ENCODE measurements around the gene WWOX.
"Not testable (repeated sequence)": the region's sequence is repeated elsewhere in the genome, so short reads cannot be mapped to it uniquely, and the experiment has no call there.

The WWOX gene

GRCh38 chr16:78507576-78507975 is 408.1 kb downstream of the WWOX start:
- H3K27me3 ChIP-seq (ENCODE audit: control insufficient read depth, insufficient read depth, low read length) = no peaks in the 10 kb centered on the region
- no peak overlapping the region for H3K4me3 ChIP-seq (ENCODE audit: low read depth, low read length)
- no peaks in the 10 kb centered on the region for H3K9me3 ChIP-seq (ENCODE audit: control insufficient read depth, insufficient read depth, low read length)
- no peak overlapping the region for H3K9ac ChIP-seq (ENCODE audit: low read depth, low read length)
- no peaks in the 10 kb centered on the region for H3K36me3 ChIP-seq (ENCODE audit: control insufficient read depth, insufficient read depth, low read length)
- H3K4me1 ChIP-seq (ENCODE audit: control insufficient read depth, insufficient read depth, low read length) = no peaks in the 10 kb centered on the region

GRCh38 chr16:78509965-78510364 is 410.5 kb downstream of the WWOX start:
- Histone ChIP-seq H3K9me3 (ENCODE audit: control insufficient read depth, insufficient read depth, low read length) (no peaks in the 10 kb centered on the region), H3K9ac (ENCODE audit: low read depth, low read length) (no peak overlapping the region), H3K4me1 (ENCODE audit: control insufficient read depth, insufficient read depth, low read length) (no peaks in the 10 kb centered on the region), H3K36me3 (ENCODE audit: control insufficient read depth, insufficient read depth, low read length) (no peaks in the 10 kb centered on the region), H3K4me3 (ENCODE audit: low read depth, low read length) (no peak overlapping the region), H3K27me3 (ENCODE audit: control insufficient read depth, insufficient read depth, low read length) (no peaks in the 10 kb centered on the region)

- H3K4me3 ChIP-seq (ENCODE audit: low read depth, low read length) = no peak overlapping the region
- no peaks in the 10 kb centered on the region for H3K27me3 ChIP-seq (ENCODE audit: control insufficient read depth, insufficient read depth, low read length)
- no peaks in the 10 kb centered on the region for H3K36me3 ChIP-seq (ENCODE audit: control insufficient read depth, insufficient read depth, low read length)
- no peak overlapping the region for H3K9ac ChIP-seq (ENCODE audit: low read depth, low read length)
- no peaks in the 10 kb centered on the region for H3K9me3 ChIP-seq (ENCODE audit: control insufficient read depth, insufficient read depth, low read length)
- H3K4me1 ChIP-seq (ENCODE audit: control insufficient read depth, insufficient read depth, low read length) = no peaks in the 10 kb centered on the region
Measured at GRCh38 chr16:78510496-78510895, 411.0 kb downstream of the WWOX start.

- Histone ChIP-seq H3K36me3 (ENCODE audit: control insufficient read depth, insufficient read depth, low read length) (no peaks in the 10 kb centered on the region), H3K9me3 (ENCODE audit: control insufficient read depth, insufficient read depth, low read length) (no peaks in the 10 kb centered on the region), H3K9ac (ENCODE audit: low read depth, low read length) (no peak overlapping the region), H3K4me3 (ENCODE audit: low read depth, low read length) (no peak overlapping the region), H3K4me1 (ENCODE audit: control insufficient read depth, insufficient read depth, low read length) (no peaks in the 10 kb centered on the region), H3K27me3 (ENCODE audit: control insufficient read depth, insufficient read depth, low read length) (no peaks in the 10 kb centered on the region)
Measured at GRCh38 chr16:78513838-78514237, 414.4 kb downstream of the WWOX start.

- not testable (repeated sequence) for H3K9ac ChIP-seq (ENCODE audit: low read depth, low read length); H3K9me3 ChIP-seq (ENCODE audit: control insufficient read depth, insufficient read depth, low read length); H3K4me3 ChIP-seq (ENCODE audit: low read depth, low read length); H3K36me3 ChIP-seq (ENCODE audit: control insufficient read depth, insufficient read depth, low read length); H3K4me1 ChIP-seq (ENCODE audit: control insufficient read depth, insufficient read depth, low read length); H3K27me3 ChIP-seq (ENCODE audit: control insufficient read depth, insufficient read depth, low read length)
Measured at GRCh38 chr16:78514888-78515287, 415.4 kb downstream of the WWOX start.

GRCh38 chr16:78515421-78515820 is 416.0 kb downstream of the WWOX start:
- Histone ChIP-seq H3K27me3 (ENCODE audit: control insufficient read depth, insufficient read depth, low read length) (no peaks in the 10 kb centered on the region), H3K4me1 (ENCODE audit: control insufficient read depth, insufficient read depth, low read length) (no peaks in the 10 kb centered on the region), H3K9ac (ENCODE audit: low read depth, low read length) (no peak overlapping the region), H3K9me3 (ENCODE audit: control insufficient read depth, insufficient read depth, low read length) (no peaks in the 10 kb centered on the region), H3K36me3 (ENCODE audit: control insufficient read depth, insufficient read depth, low read length) (no peaks in the 10 kb centered on the region), H3K4me3 (ENCODE audit: low read depth, low read length) (no peak overlapping the region)

GRCh38 chr16:78516006-78516736 is 416.7 kb downstream of the WWOX start:
- H3K4me3 ChIP-seq (ENCODE audit: low read depth, low read length) = no peak overlapping the region
- no peaks in the 10 kb centered on the region for H3K4me1 ChIP-seq (ENCODE audit: control insufficient read depth, insufficient read depth, low read length)
- no peaks in the 10 kb centered on the region for H3K36me3 ChIP-seq (ENCODE audit: control insufficient read depth, insufficient read depth, low read length)
- H3K9me3 ChIP-seq (ENCODE audit: control insufficient read depth, insufficient read depth, low read length) = no peaks in the 10 kb centered on the region
- H3K9ac ChIP-seq (ENCODE audit: low read depth, low read length) = no peak overlapping the region
- no peaks in the 10 kb centered on the region for H3K27me3 ChIP-seq (ENCODE audit: control insufficient read depth, insufficient read depth, low read length)

GRCh38 chr16:78519896-78520295 is 420.4 kb downstream of the WWOX start:
- Histone ChIP-seq H3K27me3 (ENCODE audit: control insufficient read depth, insufficient read depth, low read length) (no peaks in the 10 kb centered on the region), H3K4me1 (ENCODE audit: control insufficient read depth, insufficient read depth, low read length) (no peaks in the 10 kb centered on the region), H3K4me3 (ENCODE audit: low read depth, low read length) (no peak overlapping the region), H3K9ac (ENCODE audit: low read depth, low read length) (no peak overlapping the region), H3K36me3 (ENCODE audit: control insufficient read depth, insufficient read depth, low read length) (no peaks in the 10 kb centered on the region), H3K9me3 (ENCODE audit: control insufficient read depth, insufficient read depth, low read length) (no peaks in the 10 kb centered on the region)

GRCh38 chr16:78520470-78520869 is 421.0 kb downstream of the WWOX start:
- H3K9ac ChIP-seq (ENCODE audit: low read depth, low read length) = no peak overlapping the region
- no peaks in the 10 kb centered on the region for H3K36me3 ChIP-seq (ENCODE audit: control insufficient read depth, insufficient read depth, low read length)

GRCh38 chr16:78522327-78522726 is 422.9 kb downstream of the WWOX start:
- no peak overlapping the region for H3K4me3 ChIP-seq (ENCODE audit: low read depth, low read length)
- no peaks in the 10 kb centered on the region for H3K4me1 ChIP-seq (ENCODE audit: control insufficient read depth, insufficient read depth, low read length)
- no peak overlapping the region for H3K9ac ChIP-seq (ENCODE audit: low read depth, low read length)
- no peaks in the 10 kb centered on the region for H3K27me3 ChIP-seq (ENCODE audit: control insufficient read depth, insufficient read depth, low read length)
- H3K36me3 ChIP-seq (ENCODE audit: control insufficient read depth, insufficient read depth, low read length) = no peaks in the 10 kb centered on the region
- H3K9me3 ChIP-seq (ENCODE audit: control insufficient read depth, insufficient read depth, low read length) = no peaks in the 10 kb centered on the region

More at GRCh38 chr16:78520470-78520869, 421.0 kb downstream of the WWOX start:
- H3K4me1 ChIP-seq (ENCODE audit: control insufficient read depth, insufficient read depth, low read length) = no peaks in the 10 kb centered on the region
- H3K9me3 ChIP-seq (ENCODE audit: control insufficient read depth, insufficient read depth, low read length) = no peaks in the 10 kb centered on the region
- H3K27me3 ChIP-seq (ENCODE audit: control insufficient read depth, insufficient read depth, low read length) = no peaks in the 10 kb centered on the region
- H3K4me3 ChIP-seq (ENCODE audit: low read depth, low read length) = no peak overlapping the region

- Histone ChIP-seq H3K9me3 (ENCODE audit: control insufficient read depth, insufficient read depth, low read length) (no peaks in the 10 kb centered on the region), H3K27me3 (ENCODE audit: control insufficient read depth, insufficient read depth, low read length) (no peaks in the 10 kb centered on the region), H3K36me3 (ENCODE audit: control insufficient read depth, insufficient read depth, low read length) (no peaks in the 10 kb centered on the region), H3K9ac (ENCODE audit: low read depth, low read length) (no peak overlapping the region), H3K4me3 (ENCODE audit: low read depth, low read length) (no peak overlapping the region), H3K4me1 (ENCODE audit: control insufficient read depth, insufficient read depth, low read length) (no peaks in the 10 kb centered on the region)
Measured at GRCh38 chr16:78523212-78523985, 423.9 kb downstream of the WWOX start.

GRCh38 chr16:78524066-78524595 is 424.7 kb downstream of the WWOX start:
- H3K36me3 ChIP-seq (ENCODE audit: control insufficient read depth, insufficient read depth, low read length) = no peaks in the 10 kb centered on the region
- H3K9me3 ChIP-seq (ENCODE audit: control insufficient read depth, insufficient read depth, low read length) = no peaks in the 10 kb centered on the region
- H3K4me3 ChIP-seq (ENCODE audit: low read depth, low read length) = no peak overlapping the region
- H3K4me1 ChIP-seq (ENCODE audit: control insufficient read depth, insufficient read depth, low read length) = no peaks in the 10 kb centered on the region
- H3K27me3 ChIP-seq (ENCODE audit: control insufficient read depth, insufficient read depth, low read length) = no peaks in the 10 kb centered on the region
- H3K9ac ChIP-seq (ENCODE audit: low read depth, low read length) = no peak overlapping the region
